ENCODE data around the gene OXNAD1.

DNA sequence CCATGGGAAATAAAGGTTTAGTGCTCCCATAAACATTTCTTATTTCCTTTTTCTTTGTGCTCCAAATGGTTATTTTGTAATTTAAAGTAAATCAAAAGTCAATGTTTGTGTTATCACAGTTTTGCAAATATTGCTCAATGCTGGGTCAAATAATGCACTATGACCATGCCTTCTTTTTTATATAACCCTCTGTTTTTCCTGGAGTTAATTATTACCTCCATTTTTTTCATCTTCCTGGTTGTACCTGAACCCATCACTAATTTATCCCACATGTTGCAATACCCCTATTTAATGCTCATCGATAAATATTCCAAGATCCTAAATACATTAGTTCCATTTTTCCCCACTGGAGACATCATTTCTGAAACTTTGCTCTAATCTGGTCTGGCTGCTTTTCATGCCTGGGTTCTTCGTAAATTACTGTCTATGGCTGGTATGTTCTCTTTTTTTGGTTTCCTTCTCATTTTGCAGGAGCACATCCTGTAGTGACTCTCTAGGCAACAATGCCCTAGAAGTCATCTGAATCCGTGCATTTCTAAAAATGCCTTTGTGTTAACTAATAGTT lies 66.4 kb downstream of the OXNAD1 start:
- TF ChIP-seq, protein P1, sequence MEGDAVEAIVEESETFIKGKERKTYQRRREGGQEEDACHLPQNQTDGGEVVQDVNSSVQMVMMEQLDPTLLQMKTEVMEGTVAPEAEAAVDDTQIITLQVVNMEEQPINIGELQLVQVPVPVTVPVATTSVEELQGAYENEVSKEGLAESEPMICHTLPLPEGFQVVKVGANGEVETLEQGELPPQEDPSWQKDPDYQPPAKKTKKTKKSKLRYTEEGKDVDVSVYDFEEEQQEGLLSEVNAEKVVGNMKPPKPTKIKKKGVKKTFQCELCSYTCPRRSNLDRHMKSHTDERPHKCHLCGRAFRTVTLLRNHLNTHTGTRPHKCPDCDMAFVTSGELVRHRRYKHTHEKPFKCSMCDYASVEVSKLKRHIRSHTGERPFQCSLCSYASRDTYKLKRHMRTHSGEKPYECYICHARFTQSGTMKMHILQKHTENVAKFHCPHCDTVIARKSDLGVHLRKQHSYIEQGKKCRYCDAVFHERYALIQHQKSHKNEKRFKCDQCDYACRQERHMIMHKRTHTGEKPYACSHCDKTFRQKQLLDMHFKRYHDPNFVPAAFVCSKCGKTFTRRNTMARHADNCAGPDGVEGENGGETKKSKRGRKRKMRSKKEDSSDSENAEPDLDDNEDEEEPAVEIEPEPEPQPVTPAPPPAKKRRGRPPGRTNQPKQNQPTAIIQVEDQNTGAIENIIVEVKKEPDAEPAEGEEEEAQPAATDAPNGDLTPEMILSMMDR (IDR thresholded peaks at IDR 0.05), result no peak
- TF ChIP-seq EZH2 (IDR thresholded peaks at IDR 0.05), result no peak
